GM19351 (cell line): ENCODE results near the gene NLRP8.
"Not testable (repeated sequence)": the region's sequence is repeated elsewhere in the genome, so short reads cannot be mapped to it uniquely, and the experiment has no call there.

Experiments
- ATAC-seq: cut with Tn5 transposase; IDR thresholded peaks from one replicate; pipeline ENCODE4 v1.9.1; 2021; ENCODE audit warnings: mild to moderate bottlenecking, moderate library complexity; ENCODE audit not compliant: unreplicated experiment

Gene NLRP8

GRCh38 chr19:55962186-55962585, 14.6 kb downstream of the NLRP8 start:
- no peak for ATAC-seq

- no peak for ATAC-seq
Observed at GRCh38 chr19:55973982-55974381, 26.4 kb downstream of the NLRP8 start.

- ATAC-seq = no peak
Observed at GRCh38 chr19:55980415-55980814, 32.8 kb downstream of the NLRP8 start.

- no peak for ATAC-seq
Observed at GRCh38 chr19:55985254-55985653, 37.6 kb downstream of the NLRP8 start.

- no peak for ATAC-seq
Observed at GRCh38 chr19:55986487-55986886, 38.9 kb downstream of the NLRP8 start, which contains the start of gene NLRP5. NLRP5 (plus strand) TSS chr19:55986775.

GRCh38 chr19:55990831-55991230, 43.2 kb downstream of the NLRP8 start:
- no peak for ATAC-seq

GRCh38 chr19:55993492-55993891, 45.9 kb downstream of the NLRP8 start:
- no peak for ATAC-seq

- no peak for ATAC-seq
Observed at GRCh38 chr19:56014765-56015164, 67.1 kb downstream of the NLRP8 start.

GRCh38 chr19:56015756-56016155, 68.1 kb downstream of the NLRP8 start:
- no peak for ATAC-seq

- ATAC-seq = not testable (repeated sequence)
Observed at GRCh38 chr19:56019325-56019724, 71.7 kb downstream of the NLRP8 start.

GRCh38 chr19:56020355-56020975, 72.8 kb downstream of the NLRP8 start:
- ATAC-seq = not testable (repeated sequence)

GRCh38 chr19:56026769-56027168, 79.1 kb downstream of the NLRP8 start:
- ATAC-seq = no peak
